ENCODE data around the gene SPECC1L. TPM values are rescaled to one million over a fixed set of nuclear protein-coding genes. Genes with fewer than 3 reads are reported as not detected.
A peak's percentile ranks its signal among the peaks of the same experiment; 100 is the strongest.

The SPECC1L gene
- total RNA-seq, 1 donor from 2014 or later, result 69.2 TPM

DNA sequence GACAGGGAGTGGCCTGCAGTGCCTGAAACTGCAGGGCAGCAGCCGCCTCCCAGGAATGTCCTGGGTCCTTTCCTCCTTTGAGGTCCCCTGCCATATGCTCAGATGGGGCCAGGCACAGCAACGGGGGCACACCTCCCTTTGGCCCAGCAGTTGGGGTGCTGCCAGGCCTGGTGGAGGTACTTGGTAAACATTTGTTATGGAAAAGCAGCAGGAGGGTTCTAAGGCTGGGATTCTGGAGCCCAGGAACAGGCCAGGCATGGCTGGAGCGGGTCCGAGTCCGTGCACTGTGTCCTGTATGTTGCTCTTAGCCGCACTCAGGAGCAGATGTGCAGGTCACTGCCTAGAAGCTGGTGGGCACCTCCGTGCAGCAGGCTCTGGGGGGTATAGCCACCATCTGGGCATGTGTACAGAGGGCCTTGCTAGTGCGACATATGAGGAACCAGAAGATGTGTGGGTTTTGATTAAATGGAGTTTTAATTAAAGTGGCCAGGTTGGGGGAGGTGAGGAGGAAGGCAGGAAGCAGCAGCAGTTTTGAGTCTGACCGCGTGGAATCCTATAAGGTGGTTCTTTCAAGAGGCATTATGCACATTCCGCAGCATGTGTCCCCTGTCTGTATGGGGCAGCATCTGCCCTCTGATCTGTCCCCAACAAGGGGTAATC lies 158.2 kb downstream of the SPECC1L start:
- Histone ChIP-seq H3K4me3 (ENCODE audit: insufficient read depth, low read depth, low read length) (no peak overlapping the region), H3K9ac (ENCODE audit: low read length) (no peak overlapping the region), H3K27me3 (ENCODE audit: insufficient read depth, low read length) (peaks cover 9% of the 10 kb centered on the region), H3K79me2 (ENCODE audit: insufficient read depth, low read length) (no peaks in the 10 kb centered on the region), H3K36me3 (ENCODE audit: insufficient read depth, low read length) (no peaks in the 10 kb centered on the region), H3K27ac (ENCODE audit: low read depth, low read length) (no peak overlapping the region), H3K9me3 (ENCODE audit: insufficient read depth, low read depth, low read length) (no peaks in the 10 kb centered on the region), H4K20me1 (ENCODE audit: insufficient read depth, low read length) (no peaks in the 10 kb centered on the region), H2AFZ (ENCODE audit: low read depth, low read length) (no peak overlapping the region), H3K4me2 (ENCODE audit: low read length) (no peak overlapping the region), H3K4me1 (ENCODE audit: insufficient read depth, low read length) (peaks cover 23% of the 10 kb centered on the region)
- TF ChIP-seq CTCF (IDR thresholded peaks at IDR 0.05; ENCODE audit: insufficient read depth, low read depth, low read length), result no peak
- TF ChIP-seq EZH2 (IDR thresholded peaks at IDR 0.05; ENCODE audit: insufficient read depth, low read length), result no peak
- Mint-ChIP-seq H3K9me3 (ENCODE audit: unreplicated experiment) (no peaks in the 10 kb centered on the region), H3K27me3 (ENCODE audit: low read depth, unreplicated experiment) (peaks cover 28% of the 10 kb centered on the region), H3K27ac (ENCODE audit: unreplicated experiment) (no peak overlapping the region), H3K4me1 (ENCODE audit: low read depth, unreplicated experiment) (peaks cover 11% of the 10 kb centered on the region), H3K4me3 (ENCODE audit: unreplicated experiment) (no peak overlapping the region), H3K36me3 (ENCODE audit: low read depth, unreplicated experiment) (peaks cover 2% of the 10 kb centered on the region)
- no peak for FAIRE-seq
- DNase-seq (ENCODE audit: low read depth), result no peak

DNA sequence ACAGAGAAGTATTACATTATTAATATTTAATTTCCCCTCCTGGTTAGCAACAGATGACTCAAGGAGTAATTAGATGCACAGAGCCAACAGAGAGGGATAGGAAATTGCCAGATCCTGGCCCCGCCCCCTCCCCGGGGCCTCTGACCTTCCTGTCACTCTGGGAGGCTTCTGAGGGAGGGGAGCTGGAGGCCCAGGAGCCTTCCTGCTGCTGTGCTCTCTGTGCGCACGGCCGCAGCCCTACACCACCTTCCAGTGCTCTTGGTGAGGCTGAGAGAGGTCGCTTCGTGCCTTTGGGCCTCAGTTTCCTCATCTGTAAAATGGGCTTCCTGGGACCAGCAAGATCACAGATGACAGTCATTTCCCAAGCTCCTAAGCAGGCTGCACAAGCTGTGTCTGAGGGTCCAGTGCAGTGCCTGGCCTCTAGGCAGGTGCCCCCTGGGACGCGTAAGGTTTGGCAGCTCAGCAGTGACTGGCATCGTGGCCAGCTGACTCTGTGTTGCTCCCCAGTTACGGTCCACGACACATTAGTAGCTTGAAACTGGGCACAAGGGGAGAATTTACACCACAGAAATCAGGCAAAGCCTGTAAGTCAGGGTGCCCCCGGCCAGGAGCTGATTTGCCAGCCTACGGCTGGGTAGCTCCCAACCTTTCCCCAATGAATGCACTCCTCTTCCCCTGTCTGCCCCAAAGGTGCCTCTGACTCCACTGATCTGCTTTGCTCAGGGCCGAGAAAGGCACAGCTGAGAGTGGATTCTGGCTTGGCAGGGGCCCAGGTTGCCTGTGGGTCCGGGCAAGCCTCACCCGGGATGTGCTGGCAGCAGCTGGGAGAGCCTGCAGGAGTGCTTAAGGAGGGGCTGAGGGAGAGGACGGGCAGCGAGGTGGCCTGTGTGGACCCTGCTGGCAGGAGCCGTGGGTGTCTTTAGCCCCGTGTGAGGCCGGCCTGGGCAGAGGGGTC lies 159.1 kb downstream of the SPECC1L start:
- Mint-ChIP-seq H3K4me3 (ENCODE audit: unreplicated experiment) (no peak overlapping the region), H3K9me3 (ENCODE audit: unreplicated experiment) (no peaks in the 10 kb centered on the region), H3K27ac (ENCODE audit: unreplicated experiment) (no peak overlapping the region), H3K36me3 (ENCODE audit: low read depth, unreplicated experiment) (peaks cover 2% of the 10 kb centered on the region), H3K4me1 (ENCODE audit: low read depth, unreplicated experiment) (peaks cover 15% of the 10 kb centered on the region), H3K27me3 (ENCODE audit: low read depth, unreplicated experiment) (peaks cover 28% of the 10 kb centered on the region)
- Histone ChIP-seq H3K4me3 (ENCODE audit: insufficient read depth, low read depth, low read length) (no peak overlapping the region), H3K79me2 (ENCODE audit: insufficient read depth, low read length) (no peaks in the 10 kb centered on the region), H3K9ac (ENCODE audit: low read length) (no peak overlapping the region), H2AFZ (ENCODE audit: low read depth, low read length) (no peak overlapping the region), H4K20me1 (ENCODE audit: insufficient read depth, low read length) (no peaks in the 10 kb centered on the region), H3K9me3 (ENCODE audit: insufficient read depth, low read depth, low read length) (no peaks in the 10 kb centered on the region), H3K4me2 (ENCODE audit: low read length) (no peak overlapping the region), H3K27me3 (ENCODE audit: insufficient read depth, low read length) (peaks cover 9% of the 10 kb centered on the region), H3K4me1 (ENCODE audit: insufficient read depth, low read length) (peaks cover 28% of the 10 kb centered on the region), H3K27ac (ENCODE audit: low read depth, low read length) (no peak overlapping the region), H3K36me3 (ENCODE audit: insufficient read depth, low read length) (no peaks in the 10 kb centered on the region)
- FAIRE-seq, result no peak
- TF ChIP-seq EZH2 (IDR thresholded peaks at IDR 0.05; ENCODE audit: insufficient read depth, low read length), result no peak
- DNase-seq (ENCODE audit: low read depth), result peak; percentile 27

- Mint-ChIP-seq H3K27ac (ENCODE audit: unreplicated experiment) (no peak overlapping the region), H3K4me1 (ENCODE audit: low read depth, unreplicated experiment) (peaks cover 15% of the 10 kb centered on the region), H3K9me3 (ENCODE audit: unreplicated experiment) (no peaks in the 10 kb centered on the region), H3K27me3 (ENCODE audit: low read depth, unreplicated experiment) (peaks cover 24% of the 10 kb centered on the region), H3K36me3 (ENCODE audit: low read depth, unreplicated experiment) (peaks cover 2% of the 10 kb centered on the region), H3K4me3 (ENCODE audit: unreplicated experiment) (no peak overlapping the region)
- H3K27me3 ChIP-seq (ENCODE audit: insufficient read depth, low read length), result peaks cover 5% of the 10 kb centered on the region
- H3K27ac ChIP-seq (ENCODE audit: low read depth, low read length), result no peak overlapping the region
- H4K20me1 ChIP-seq (ENCODE audit: insufficient read depth, low read length), result no peaks in the 10 kb centered on the region
- no peak overlapping the region for H3K9ac ChIP-seq (ENCODE audit: low read length)
- no peak overlapping the region for H3K4me2 ChIP-seq (ENCODE audit: low read length)
- H2AFZ ChIP-seq (ENCODE audit: low read depth, low read length), result no peak overlapping the region
- DNase-seq (ENCODE audit: low read depth) (no peak), FAIRE-seq (no peak)
- no peaks in the 10 kb centered on the region for H3K9me3 ChIP-seq (ENCODE audit: insufficient read depth, low read depth, low read length)
- H3K36me3 ChIP-seq (ENCODE audit: insufficient read depth, low read length), result no peaks in the 10 kb centered on the region
- H3K4me3 ChIP-seq (ENCODE audit: insufficient read depth, low read depth, low read length), result no peak overlapping the region
- H3K79me2 ChIP-seq (ENCODE audit: insufficient read depth, low read length), result no peaks in the 10 kb centered on the region
- H3K4me1 ChIP-seq (ENCODE audit: insufficient read depth, low read length), result peaks cover 32% of the 10 kb centered on the region
- no peak for TF ChIP-seq EZH2 (IDR thresholded peaks at IDR 0.05; ENCODE audit: insufficient read depth, low read length)
- TF ChIP-seq CTCF (IDR thresholded peaks at IDR 0.05; ENCODE audit: insufficient read depth, low read depth, low read length), result no peak
Measured at GRCh38 chr22:24430431-24431308, 160.0 kb downstream of the SPECC1L start.
